H1 (cell line): ENCODE data around the gene CLCNKB. TPM values are rescaled to one million over a fixed set of nuclear protein-coding genes. Genes with fewer than 3 reads are reported as not detected.
A peak's percentile ranks its signal among the peaks of the same experiment; 100 is the strongest.

ENCODE experiments used
- CTCF ChIA-PET: fragments of 300-600 bp; sonication (Branson Sonifier 250); formaldehyde crosslinking; loops from one replicate; lab custom pipeline; 2021; ENCODE audit not compliant: partially characterized antibody; lab: Charles Lee
- POLR2A ChIA-PET: fragments of 300-600 bp; sonication (Branson Sonifier 250); formaldehyde crosslinking; loops from one replicate; lab custom pipeline; 2021; ENCODE audit warnings: inconsistent platforms; ENCODE audit not compliant: partially characterized antibody; lab: Charles Lee
- DNase-seq, 2 experiments: peaks; one replicate each; pipeline versions ENCODE4 v3.0.0 to v3.0.0-alpha.2; 2010 to 2022; ENCODE audit warnings: low spot score in 2 of 2, low read depth in 1 of 2, mixed read lengths in 1 of 2
- FAIRE-seq: peaks from 2 replicates; lab custom pipeline; 2011; peaks lifted over from hg19 to GRCh38; lab: Jason Lieb, UNC
- H2AFZ ChIP-seq: 2 replicates; pipeline ENCODE4 v1.8.1; 2012; ENCODE audit warnings: low read length, inconsistent platforms
- H2AK5ac ChIP-seq: 2 replicates; pipeline ENCODE4 v1.6.1; 2013; ENCODE audit warnings: low read depth, low read length
- H2BK120ac ChIP-seq: replicated peaks from 2 replicates; pipeline ENCODE3; 2013; ENCODE audit warnings: low read depth, low read length, inconsistent platforms
- H2BK12ac ChIP-seq: 2 replicates; pipeline ENCODE4 v1.6.1; 2013; ENCODE audit warnings: low read depth, low read length
- H2BK15ac ChIP-seq: 2 replicates; pipeline ENCODE4 v1.6.1; 2013; ENCODE audit warnings: low read length
- H2BK20ac ChIP-seq: 2 replicates; pipeline ENCODE4 v1.6.1; 2013; ENCODE audit warnings: low read length
- H2BK5ac ChIP-seq: 2 replicates; pipeline ENCODE4 v1.6.1; 2013; ENCODE audit warnings: low read depth, low read length
- H3K14ac ChIP-seq: 2 replicates; pipeline ENCODE4 v1.6.1; 2013; ENCODE audit warnings: inconsistent platforms; ENCODE audit not compliant: insufficient read length
- H3K18ac ChIP-seq: 2 replicates; pipeline ENCODE4 v1.6.1; 2013; ENCODE audit warnings: low read length; ENCODE audit errors: extremely low read depth
- H3K23ac ChIP-seq: 2 replicates; pipeline ENCODE4 v1.6.1; 2013; ENCODE audit warnings: inconsistent platforms; ENCODE audit not compliant: insufficient read length
- H3K23me2 ChIP-seq: 2 replicates; pipeline ENCODE4 v1.6.1; 2013; ENCODE audit warnings: low read depth, low read length
- H3K27ac ChIP-seq: 2 replicates; pipeline ENCODE4 v1.6.1; 2011; ENCODE audit warnings: low read depth, low read length, inconsistent platforms
- H3K27me3 ChIP-seq, 4 experiments: replicated peaks in 1 of 4; 1 replicate in 1 of 4; 2 replicates in 3 of 4; pipeline versions ENCODE4 v1.6.1 to v1.8.1; 2011 to 2013; ENCODE audit warnings: low read length in 3 of 4, mild to moderate bottlenecking in 3 of 4, inconsistent platforms in 2 of 4, mixed read lengths in 2 of 4, moderate library complexity in 1 of 4; ENCODE audit not compliant: control insufficient read depth in 3 of 4, insufficient read depth in 3 of 4; ENCODE audit errors: extremely low read depth in 1 of 4
- H3K36me3 ChIP-seq, 4 experiments: 2 replicates each; pipeline versions ENCODE4 v1.6.1 to v1.8.1; 2011 to 2013; ENCODE audit warnings: mild to moderate bottlenecking in 4 of 4, low read length in 3 of 4, moderate library complexity in 2 of 4, control low read depth in 1 of 4, inconsistent platforms in 1 of 4; ENCODE audit not compliant: insufficient read depth in 4 of 4, control insufficient read depth in 2 of 4
- H3K4ac ChIP-seq: replicated peaks from 2 replicates; pipeline ENCODE3; 2013; ENCODE audit warnings: low read length, low read depth, mixed read lengths, inconsistent platforms; ENCODE audit not compliant: insufficient read length
- H3K4me1 ChIP-seq, 4 experiments: replicated peaks in 1 of 4; 1 replicate in 1 of 4; 2 replicates in 3 of 4; pipeline versions ENCODE4 v1.6.1 to v1.8.1; 2011 to 2013; ENCODE audit warnings: low read length in 3 of 4, inconsistent platforms in 2 of 4, mixed read lengths in 1 of 4; ENCODE audit not compliant: insufficient read depth in 4 of 4, control insufficient read depth in 3 of 4
- H3K4me2 ChIP-seq, 2 experiments: 2 replicates each; pipeline versions ENCODE4 v1.6.1 to v1.8.1; 2011 to 2013; ENCODE audit warnings: low read depth in 2 of 2, low read length in 2 of 2, control low read depth in 1 of 2, inconsistent platforms in 1 of 2, mild to moderate bottlenecking in 1 of 2; ENCODE audit not compliant: insufficient read depth in 1 of 2
- H3K4me3 ChIP-seq, 4 experiments: fragments of 200-600, 300-600 bp in 1 of 4; sonication (generic), shearing (Covaris generic), sonication (Bioruptor Twin) in 1 of 4; 2 replicates each; pipeline versions ENCODE4 v1.5.1 to v1.8.1; 2011 to 2016; ENCODE audit warnings: low read length in 4 of 4, low read depth in 3 of 4, control low read depth in 2 of 4, inconsistent platforms in 2 of 4, mild to moderate bottlenecking in 2 of 4, mixed read lengths in 1 of 4, moderate library complexity in 1 of 4; ENCODE audit not compliant: insufficient read depth in 2 of 4; ENCODE audit errors: extremely low read depth in 1 of 4
- H3K56ac ChIP-seq: replicated peaks from 2 replicates; pipeline ENCODE3; 2013; ENCODE audit warnings: low read depth, mild to moderate bottlenecking, mixed read lengths, low read length, inconsistent platforms; ENCODE audit not compliant: insufficient read length
- H3K79me1 ChIP-seq: 2 replicates; pipeline ENCODE4 v1.6.1; 2013; ENCODE audit warnings: low read depth, low read length, control low read depth
- H3K79me2 ChIP-seq, 2 experiments: 2 replicates each; pipeline versions ENCODE4 v1.6.1 to v1.8.1; 2012 to 2013; ENCODE audit warnings: low read length in 2 of 2, mild to moderate bottlenecking in 2 of 2, inconsistent platforms in 1 of 2; ENCODE audit not compliant: insufficient read depth in 2 of 2, control insufficient read depth in 1 of 2
- H3K9ac ChIP-seq, 4 experiments: replicated peaks in 1 of 4; 1 replicate in 1 of 4; 2 replicates in 3 of 4; pipeline versions ENCODE4 v1.6.1 to v1.8.1; 2011 to 2013; ENCODE audit warnings: low read depth in 3 of 4, low read length in 3 of 4, control low read depth in 2 of 4, mild to moderate bottlenecking in 2 of 4, moderate library complexity in 2 of 4, inconsistent platforms in 1 of 4; ENCODE audit errors: extremely low read depth in 1 of 4
- H3K9me3 ChIP-seq, 2 experiments: 2 replicates each; pipeline versions ENCODE4 v1.6.1 to v1.8.1; 2012 to 2013; ENCODE audit warnings: mild to moderate bottlenecking in 2 of 2, moderate library complexity in 2 of 2, control low read depth in 1 of 2, inconsistent platforms in 1 of 2, low read depth in 1 of 2, low read length in 1 of 2, mixed read lengths in 1 of 2; ENCODE audit not compliant: insufficient read depth in 2 of 2
- H4K20me1 ChIP-seq, 2 experiments: replicated peaks in 1 of 2; 2 replicates each; pipeline versions ENCODE3 to v1.8.1; 2011 to 2013; ENCODE audit warnings: inconsistent platforms in 2 of 2, low read length in 2 of 2, mild to moderate bottlenecking in 1 of 2; ENCODE audit not compliant: insufficient read depth in 2 of 2, control insufficient read depth in 1 of 2
- H4K5ac ChIP-seq: 2 replicates; pipeline ENCODE4 v1.6.1; 2013; ENCODE audit warnings: low read length, low read depth, mixed read lengths, inconsistent platforms; ENCODE audit not compliant: insufficient read length
- H4K8ac ChIP-seq: 2 replicates; pipeline ENCODE4 v1.8.0; 2013; ENCODE audit warnings: mild to moderate bottlenecking, moderate library complexity, low read length, inconsistent platforms; ENCODE audit not compliant: insufficient read depth; ENCODE audit errors: extremely low read depth
- H4K91ac ChIP-seq: replicated peaks from 2 replicates; pipeline ENCODE3; 2013; ENCODE audit warnings: low read length, mixed read lengths, inconsistent platforms; ENCODE audit not compliant: insufficient read length
- BCL11A ChIP-seq, 2 experiments: IDR thresholded peaks; one replicate each; pipeline ENCODE4 v1.6.1; 2011; ENCODE audit warnings: low read depth in 2 of 2, low read length in 2 of 2, mild to moderate bottlenecking in 2 of 2
- CEBPB ChIP-seq: IDR thresholded peaks from 2 replicates; pipeline ENCODE4 v1.6.1; 2012; ENCODE audit warnings: low read depth, low read length
- FOSL1 ChIP-seq: IDR thresholded peaks from 2 replicates; pipeline ENCODE4 v1.6.1; 2011; ENCODE audit warnings: mild to moderate bottlenecking, low read depth, low read length, moderate library complexity; ENCODE audit not compliant: insufficient read depth
- HDAC6 ChIP-seq: IDR thresholded peaks from one replicate; pipeline ENCODE4 v1.7.1; 2012; ENCODE audit warnings: low read depth, mild to moderate bottlenecking, inconsistent platforms, low read length, moderate library complexity
- RBBP5 ChIP-seq: IDR thresholded peaks from 2 replicates; pipeline ENCODE4 v1.7.1; 2012; ENCODE audit warnings: low read depth, mild to moderate bottlenecking, inconsistent platforms, low read length, moderate library complexity, borderline replicate concordance
- WGBS, 2 experiments: shearing (Covaris generic) in 1 of 2; methylation state at CpG; one replicate each; pipeline versions ENCODE4 v1.1.6 to v1.1.7; 2013 to 2015; ENCODE audit warnings: low lambda C conversion rate in 2 of 2, mixed read lengths in 2 of 2, inconsistent platforms in 1 of 2, low coverage in 1 of 2, missing lambda C conversion rate in 1 of 2; ENCODE audit not compliant: insufficient replicate concordance in 2 of 2, insufficient coverage in 1 of 2, insufficient read length in 1 of 2; ENCODE audit errors: extremely low coverage in 1 of 2, missing lambda C conversion rate in 1 of 2; 5-methylcytosine and 5-hydroxymethylcytosine counted together
- polyA plus RNA-seq, 7 experiments: library from polyadenylated mRNA; depleted of rRNA in 3 of 7; stranded (reverse) in 5 of 7; unstranded in 2 of 7; fragments of >200 nt in 5 of 7; fragments of 200-250 nt in 2 of 7; gene quantifications; 1 replicate in 5 of 7; 2 replicates in 1 of 7; 4 replicates in 1 of 7; pipeline versions ENCODE4 v1.2.1 to v1.2.3, GENCODE V29; 2011 to 2013; ENCODE audit warnings: missing spikeins in 2 of 7, mixed read lengths in 2 of 7
- total RNA-seq: library from RNA; stranded (reverse); fragmentation: NEBNext Ultra II Directional; extraction: Animal tissue kit (Norgen Biotek cat#: 25700); gene quantifications from 2 replicates; pipeline ENCODE4 v1.2.1, GENCODE V29; 2021
- TF ChIP-seq, protein P1 (sequence below): IDR thresholded peaks from 2 replicates; pipeline ENCODE4 v1.6.1; 2011; ENCODE audit warnings: low read length, improper control_type of control experiment

The CLCNKB gene
- total and polyA plus RNA-seq, 2 of the 8 experiments (the other 6 are each of a cell fraction or from before 2014, with no cell fraction given): 1.2 to 3.5 TPM

DNA sequence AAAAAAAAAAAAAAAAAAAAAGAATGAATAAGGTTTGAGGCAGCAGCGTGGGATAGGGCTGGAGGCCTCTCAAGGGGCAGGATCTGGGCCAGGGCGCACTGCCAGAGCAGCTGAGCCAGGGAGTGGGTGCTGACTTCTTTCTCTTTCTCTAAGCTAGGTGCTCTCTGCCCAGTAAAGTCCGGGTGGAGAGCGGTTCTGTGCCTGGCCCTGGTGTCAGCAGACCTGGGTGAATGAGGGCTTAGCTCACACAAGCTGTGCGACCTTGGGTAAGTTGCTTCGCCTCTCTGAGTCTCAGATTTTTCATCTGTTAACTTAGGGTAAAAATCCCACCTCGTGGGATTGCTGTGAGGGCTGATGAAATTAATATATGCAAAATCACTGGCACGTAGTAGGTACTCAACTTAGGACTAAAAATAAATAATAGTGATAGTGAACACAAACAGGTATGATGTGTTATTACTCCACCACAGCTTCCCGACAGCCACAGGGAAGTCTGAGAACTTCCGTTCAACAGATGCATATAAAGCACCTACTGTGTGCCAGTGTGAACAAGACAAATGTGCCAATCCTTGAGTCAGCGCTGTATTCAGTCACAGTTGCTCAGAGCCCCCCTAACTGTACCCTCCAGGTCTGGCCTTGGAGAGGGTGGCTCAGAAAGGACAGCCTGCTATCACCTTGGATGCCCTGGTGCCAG is 31.9 kb downstream of the CLCNKB start:
- DNase-seq (no peak), FAIRE-seq (no peak)
- Histone ChIP-seq H3K23me2 (peaks cover 11% of the 10 kb centered on the region), H2BK120ac (no peak overlapping the region), H3K4ac (no peak overlapping the region), H4K5ac (no peak overlapping the region), H4K20me1 (peaks cover 1 to 10% of the 10 kb centered on the region in 2 experiments), H2BK12ac (no peak overlapping the region), H3K23ac (no peak overlapping the region), H4K8ac (no peak overlapping the region), H3K4me2 (no peak overlapping the region), H3K79me2 (no peaks in the 10 kb centered on the region), H2AK5ac (0 out of 2 replicates have a peak overlapping the region, but pooled peaks have one; percentile 41), H3K36me3 (no peaks in the 10 kb centered on the region), H3K9me3 (no peaks in the 10 kb centered on the region), H3K14ac (no peak overlapping the region), H4K91ac (no peak overlapping the region), H2BK20ac (no peak overlapping the region), H2AFZ (no peak overlapping the region), H3K9ac (no peak overlapping the region), H3K4me1 (peaks cover 2 to 25% (median 10%) of the 10 kb centered on the region in 4 experiments), H3K4me3 (no peak overlapping the region), H3K18ac (no peak overlapping the region), H3K56ac (no peak overlapping the region), H3K27ac (no peak overlapping the region), H3K79me1 (no peaks in the 10 kb centered on the region), H2BK15ac (no peak overlapping the region), H2BK5ac (no peak overlapping the region), H3K27me3 (peaks cover 4 to 38% (median 30%) of the 10 kb centered on the region in 4 experiments)
- TF ChIP-seq, protein P1, sequence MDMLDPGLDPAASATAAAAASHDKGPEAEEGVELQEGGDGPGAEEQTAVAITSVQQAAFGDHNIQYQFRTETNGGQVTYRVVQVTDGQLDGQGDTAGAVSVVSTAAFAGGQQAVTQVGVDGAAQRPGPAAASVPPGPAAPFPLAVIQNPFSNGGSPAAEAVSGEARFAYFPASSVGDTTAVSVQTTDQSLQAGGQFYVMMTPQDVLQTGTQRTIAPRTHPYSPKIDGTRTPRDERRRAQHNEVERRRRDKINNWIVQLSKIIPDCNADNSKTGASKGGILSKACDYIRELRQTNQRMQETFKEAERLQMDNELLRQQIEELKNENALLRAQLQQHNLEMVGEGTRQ: no peak
- TF ChIP-seq FOSL1: no peak
- no peak for TF ChIP-seq BCL11A (IDR thresholded peaks at IDR 0.05; ENCODE audit: low read depth in 2 of 2, low read length in 2 of 2)
- TF ChIP-seq RBBP5: no peak
- TF ChIP-seq CEBPB: no peak
- TF ChIP-seq HDAC6: no peak
- ChIA-PET CTCF (interaction anchor here (0.9 to 21.9 kb wide), 10 partner anchors 17 to 168 kb away, joined by 3 to 569 read pairs (median 4); no protein-coding TSS in a partner anchor), POLR2A (interaction anchor here (1.1 kb wide), 1 partner anchor 11 kb away, joined by 3 read pairs; no protein-coding TSS in a partner anchor)
- 91% methylated on average over 10 of the region's 11 CpGs; no CpG with 5 or more reads in 1 of the 2 experiments for WGBS, 2 experiments
